ENCODE results near the gene HOXC6. TPM values are rescaled to one million over a fixed set of nuclear protein-coding genes. Genes with fewer than 3 reads are reported as not detected.

HOXC6 gene
- total RNA-seq, 1 donor from 2014 or later: not detected

DNA sequence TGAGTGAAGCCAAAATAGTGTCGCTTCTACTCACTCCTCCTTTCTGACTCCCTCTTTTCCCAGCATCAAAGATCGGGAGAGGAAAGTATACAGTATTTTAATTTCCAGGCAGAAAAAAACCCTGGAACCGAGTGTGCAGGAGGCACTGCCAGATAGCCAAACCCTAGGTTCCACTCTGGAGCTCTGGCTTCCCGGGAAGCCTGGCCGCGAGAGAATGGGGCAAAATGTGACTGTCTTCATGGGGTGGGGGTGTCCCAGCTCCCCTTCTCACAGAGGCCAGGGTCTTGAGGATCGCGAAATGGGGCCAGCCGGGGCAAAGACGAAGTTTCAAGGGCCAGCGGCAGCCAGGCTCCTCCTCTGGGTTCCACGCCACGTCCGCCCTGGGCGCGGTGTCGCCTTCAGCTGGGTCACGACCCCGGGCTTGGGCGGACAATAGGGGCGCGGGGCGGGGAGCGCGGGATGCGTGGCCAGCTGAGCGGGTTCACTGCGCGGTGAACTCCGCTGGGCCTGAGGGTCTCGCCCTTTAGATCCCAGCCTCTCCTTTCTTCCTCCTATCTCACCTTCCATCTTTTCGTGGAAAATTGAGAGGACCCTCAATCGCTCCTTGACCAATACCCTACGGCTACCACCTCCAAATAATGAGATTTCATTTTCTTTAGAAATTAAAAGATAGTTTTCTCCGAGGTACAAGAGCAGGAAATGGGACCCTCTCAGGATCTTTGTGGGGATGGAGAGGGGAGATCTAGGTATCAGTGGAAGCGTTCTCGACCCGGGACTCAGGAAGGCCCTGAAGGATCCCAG lies 32.1 kb downstream of the HOXC6 start:
- Histone ChIP-seq H3K4me3 (no peak overlapping the region), H3K4me1 (peaks cover 7% of the 10 kb centered on the region), H3K4me2 (no peak overlapping the region), H3K9me3 (ENCODE audit: low read depth) (no peaks in the 10 kb centered on the region), H3K27ac (no peak overlapping the region), H3K27me3 (peaks cover 100% of the 10 kb centered on the region), H4K20me1 (ENCODE audit: low read depth) (peaks cover 30% of the 10 kb centered on the region), H3K79me2 (ENCODE audit: low read depth) (no peaks in the 10 kb centered on the region), H3K36me3 (no peaks in the 10 kb centered on the region), H3F3A (ENCODE audit: low read depth) (no peaks in the 10 kb centered on the region), H2AFZ (replicated peaks) (no peak overlapping the region), H3K9ac (no peak overlapping the region)
- H3K27me3 Mint-ChIP-seq (ENCODE audit: insufficient read depth, low read depth): peaks cover 86% of the 10 kb centered on the region
- H3K36me3 Mint-ChIP-seq: no peaks in the 10 kb centered on the region
- no peak overlapping the region for H3K27ac Mint-ChIP-seq
- H3K4me1 Mint-ChIP-seq: no peaks in the 10 kb centered on the region
- TF ChIP-seq EZH2 (IDR thresholded peaks at IDR 0.05): peak; percentile 87
- TF ChIP-seq EZH2phosphoT487 (IDR thresholded peaks at IDR 0.05): no peak
- DNase-seq (ENCODE audit: low spot score): no peak
- no peak overlapping the region for H3K4me3 Mint-ChIP-seq
- H3K9me3 Mint-ChIP-seq: peaks cover 2% of the 10 kb centered on the region

GRCh38 chr12:54060975-54061778 lies 32.9 kb downstream of the HOXC6 start:
- no peak for DNase-seq (ENCODE audit: low spot score)
- Histone ChIP-seq H4K20me1 (ENCODE audit: low read depth) (peaks cover 26% of the 10 kb centered on the region), H3K4me1 (no peaks in the 10 kb centered on the region), H3K27ac (no peak overlapping the region), H3K79me2 (ENCODE audit: low read depth) (no peaks in the 10 kb centered on the region), H3K36me3 (no peaks in the 10 kb centered on the region), H2AFZ (replicated peaks) (no peak overlapping the region), H3K9ac (no peak overlapping the region), H3K4me2 (no peak overlapping the region), H3K27me3 (peaks cover 100% of the 10 kb centered on the region), H3K4me3 (no peak overlapping the region), H3K9me3 (ENCODE audit: low read depth) (no peaks in the 10 kb centered on the region), H3F3A (ENCODE audit: low read depth) (no peaks in the 10 kb centered on the region)
- peaks cover 2% of the 10 kb centered on the region for H3K9me3 Mint-ChIP-seq
- no peak for TF ChIP-seq EZH2phosphoT487 (IDR thresholded peaks at IDR 0.05)
- TF ChIP-seq CTCF (IDR thresholded peaks at IDR 0.05): no peak
- no peak for TF ChIP-seq EZH2 (IDR thresholded peaks at IDR 0.05)
- peaks cover 80% of the 10 kb centered on the region for H3K27me3 Mint-ChIP-seq (ENCODE audit: insufficient read depth, low read depth)
- no peak overlapping the region for H3K4me3 Mint-ChIP-seq
- H3K4me1 Mint-ChIP-seq: no peaks in the 10 kb centered on the region
- H3K27ac Mint-ChIP-seq: no peak overlapping the region
- H3K36me3 Mint-ChIP-seq: no peaks in the 10 kb centered on the region

GRCh38 chr12:54065677-54066076 lies 37.4 kb downstream of the HOXC6 start:
- Mint-ChIP-seq H3K27me3 (ENCODE audit: insufficient read depth, low read depth) (peaks cover 58% of the 10 kb centered on the region), H3K4me3 (no peak overlapping the region), H3K4me1 (no peaks in the 10 kb centered on the region), H3K9me3 (no peaks in the 10 kb centered on the region), H3K27ac (no peak overlapping the region), H3K36me3 (no peaks in the 10 kb centered on the region)
- Histone ChIP-seq H3K27ac (no peak overlapping the region), H3K4me3 (no peak overlapping the region), H3K9me3 (ENCODE audit: low read depth) (no peaks in the 10 kb centered on the region), H4K20me1 (ENCODE audit: low read depth) (peaks cover 5% of the 10 kb centered on the region), H3K79me2 (ENCODE audit: low read depth) (no peaks in the 10 kb centered on the region), H3F3A (ENCODE audit: low read depth) (no peaks in the 10 kb centered on the region), H3K9ac (no peak overlapping the region), H3K36me3 (no peaks in the 10 kb centered on the region), H3K4me1 (no peaks in the 10 kb centered on the region), H2AFZ (replicated peaks) (no peak overlapping the region), H3K27me3 (peaks cover 99% of the 10 kb centered on the region), H3K4me2 (no peak overlapping the region)
- TF ChIP-seq EZH2 (IDR thresholded peaks at IDR 0.05) (no peak), CTCF (IDR thresholded peaks at IDR 0.05) (no peak), EZH2phosphoT487 (IDR thresholded peaks at IDR 0.05) (no peak)
- DNase-seq (ENCODE audit: low spot score): no peak
